Stimulated activated CD8-positive, alpha-beta memory T cell treated with anti-CD3 and anti-CD28 coated beads, Interleukin-4, amount 100 ng/mL, for 24 hours (primary cell): Measurements from ENCODE around the gene SEC16B.
"Not testable (repeated sequence)": the region's sequence is repeated elsewhere in the genome, so short reads cannot be mapped to it uniquely, and the experiment has no call there.

Source experiments
- DNase-seq: peaks from one replicate; pipeline ENCODE4 v3.0.0-alpha.2; 2020; ENCODE audit warnings: low read depth

The SEC16B gene, protein sequence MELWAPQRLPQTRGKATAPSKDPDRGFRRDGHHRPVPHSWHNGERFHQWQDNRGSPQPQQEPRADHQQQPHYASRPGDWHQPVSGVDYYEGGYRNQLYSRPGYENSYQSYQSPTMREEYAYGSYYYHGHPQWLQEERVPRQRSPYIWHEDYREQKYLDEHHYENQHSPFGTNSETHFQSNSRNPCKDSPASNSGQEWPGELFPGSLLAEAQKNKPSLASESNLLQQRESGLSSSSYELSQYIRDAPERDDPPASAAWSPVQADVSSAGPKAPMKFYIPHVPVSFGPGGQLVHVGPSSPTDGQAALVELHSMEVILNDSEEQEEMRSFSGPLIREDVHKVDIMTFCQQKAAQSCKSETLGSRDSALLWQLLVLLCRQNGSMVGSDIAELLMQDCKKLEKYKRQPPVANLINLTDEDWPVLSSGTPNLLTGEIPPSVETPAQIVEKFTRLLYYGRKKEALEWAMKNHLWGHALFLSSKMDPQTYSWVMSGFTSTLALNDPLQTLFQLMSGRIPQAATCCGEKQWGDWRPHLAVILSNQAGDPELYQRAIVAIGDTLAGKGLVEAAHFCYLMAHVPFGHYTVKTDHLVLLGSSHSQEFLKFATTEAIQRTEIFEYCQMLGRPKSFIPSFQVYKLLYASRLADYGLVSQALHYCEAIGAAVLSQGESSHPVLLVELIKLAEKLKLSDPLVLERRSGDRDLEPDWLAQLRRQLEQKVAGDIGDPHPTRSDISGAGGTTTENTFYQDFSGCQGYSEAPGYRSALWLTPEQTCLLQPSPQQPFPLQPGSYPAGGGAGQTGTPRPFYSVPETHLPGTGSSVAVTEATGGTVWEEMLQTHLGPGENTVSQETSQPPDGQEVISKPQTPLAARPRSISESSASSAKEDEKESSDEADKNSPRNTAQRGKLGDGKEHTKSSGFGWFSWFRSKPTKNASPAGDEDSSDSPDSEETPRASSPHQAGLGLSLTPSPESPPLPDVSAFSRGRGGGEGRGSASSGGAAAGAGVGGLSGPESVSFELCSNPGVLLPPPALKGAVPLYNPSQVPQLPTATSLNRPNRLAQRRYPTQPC

DNA sequence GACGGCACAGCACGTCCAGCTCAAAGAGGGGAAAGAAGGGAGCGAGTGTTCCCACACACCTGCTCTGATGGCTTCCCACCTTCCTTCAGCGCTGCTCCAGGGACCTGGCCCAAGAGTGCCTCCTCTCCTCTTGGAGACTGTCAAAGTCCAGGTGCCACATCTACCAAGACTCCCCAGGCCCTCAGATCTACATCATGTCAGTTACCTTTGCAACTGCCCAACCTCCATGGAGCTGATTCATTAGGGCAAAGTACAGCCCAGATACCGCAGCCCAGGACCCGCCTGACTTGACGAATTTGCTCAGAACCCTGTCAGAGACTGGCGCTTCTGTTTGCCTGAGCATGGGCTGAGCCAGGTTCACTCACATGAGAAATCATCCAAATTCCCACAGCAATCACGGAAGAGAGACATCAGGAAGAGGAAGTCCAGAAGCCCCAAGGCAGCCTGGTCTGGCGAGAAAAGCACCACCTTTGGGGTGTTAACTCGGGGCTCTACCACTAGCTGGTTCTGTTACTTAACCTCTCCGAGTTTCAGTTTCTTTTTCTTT, at the start of gene SEC16B:
Gene SEC16B (minus strand): TSS at position 234 of the 547 bp plus-strand sequence. CDS start 2,077 bp downstream, outside the sequence.
- DNase-seq: no peak

DNA sequence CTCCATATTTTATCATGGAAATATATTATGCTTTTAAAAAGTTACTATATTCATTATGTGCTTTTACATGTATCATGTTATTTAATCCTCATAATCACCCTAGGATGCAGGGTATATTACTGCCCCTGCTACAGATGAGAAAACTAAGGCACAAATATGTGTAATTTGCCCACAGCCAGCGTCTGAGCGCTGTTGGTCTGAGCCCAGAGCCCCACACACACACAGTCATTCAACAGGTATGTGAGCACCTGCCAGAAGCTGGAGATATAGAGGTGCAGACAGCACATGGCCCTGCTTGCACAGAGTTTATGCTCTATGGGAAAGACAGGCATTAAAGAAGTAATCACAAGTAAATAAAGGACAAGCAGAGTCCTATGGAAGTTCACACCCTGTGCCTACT, 49.8 kb upstream of the SEC16B start:
- DNase-seq: no peak

DNA sequence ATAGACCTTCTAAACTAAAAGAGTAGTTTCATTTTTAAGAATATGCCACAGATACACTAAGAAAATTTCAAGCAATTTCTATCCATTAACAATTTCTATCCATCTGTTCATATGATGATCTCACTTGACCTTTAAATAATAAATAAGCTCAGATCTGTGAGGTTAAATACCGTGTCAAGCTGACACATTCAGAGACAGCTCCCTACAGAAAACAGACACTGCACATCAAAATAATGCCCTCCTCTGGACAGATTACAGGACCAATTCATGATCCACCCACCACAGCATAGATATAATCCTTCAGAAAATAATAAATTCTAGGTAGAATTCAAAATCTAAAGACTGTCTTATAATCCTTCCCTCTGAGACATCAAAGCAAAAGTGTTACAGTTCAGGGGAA, 49.4 kb upstream of the SEC16B start:
- DNase-seq: no peak

DNA sequence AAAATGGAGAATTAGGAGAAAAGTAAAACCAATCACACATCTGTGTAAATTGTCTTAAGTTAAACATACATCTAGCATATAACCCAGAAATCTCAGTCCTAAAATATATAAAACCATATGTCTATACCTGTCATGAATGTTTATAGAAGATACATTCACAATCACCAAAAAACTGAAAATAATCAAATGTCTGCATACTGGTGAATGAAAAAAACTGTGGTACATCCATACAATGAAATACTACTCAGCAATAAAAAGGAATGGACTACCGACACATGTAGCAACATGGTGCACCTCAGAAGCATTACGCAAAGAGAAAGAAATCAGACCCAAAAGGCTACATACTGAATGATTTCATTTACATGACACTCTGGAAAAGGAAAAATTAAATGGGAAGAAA, 47.7 kb upstream of the SEC16B start:
- DNase-seq: no peak

DNA sequence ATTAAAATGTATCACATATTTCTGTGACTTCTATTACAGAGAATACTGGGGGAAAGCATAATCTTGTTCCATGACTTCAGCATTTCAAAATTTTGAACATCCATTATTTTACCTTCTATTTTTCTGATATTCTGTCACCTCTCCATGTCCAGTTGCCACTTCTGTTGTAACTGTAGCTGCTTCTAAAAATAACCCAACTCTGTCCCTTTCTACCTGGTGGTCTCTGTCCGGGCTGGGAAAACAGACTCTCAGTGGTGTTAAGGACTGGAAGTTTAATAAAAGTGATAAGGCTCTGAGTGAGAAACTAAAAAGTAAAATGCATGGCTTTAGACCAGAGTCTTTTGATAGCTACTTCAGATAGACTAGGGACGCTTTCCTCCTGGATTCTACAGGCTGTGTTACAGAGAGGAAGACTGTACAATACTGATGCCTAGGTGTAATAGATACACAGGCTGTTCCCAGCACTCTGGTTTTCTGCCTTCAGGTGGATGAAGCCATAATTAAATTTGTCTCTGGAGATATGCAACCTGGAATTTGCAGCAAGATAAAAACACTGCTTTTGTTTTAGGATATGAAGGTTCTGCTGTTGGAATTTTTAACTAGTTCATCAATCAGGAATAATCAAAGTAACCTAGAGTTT, 42.1 kb upstream of the SEC16B start:
- DNase-seq: no peak

DNA sequence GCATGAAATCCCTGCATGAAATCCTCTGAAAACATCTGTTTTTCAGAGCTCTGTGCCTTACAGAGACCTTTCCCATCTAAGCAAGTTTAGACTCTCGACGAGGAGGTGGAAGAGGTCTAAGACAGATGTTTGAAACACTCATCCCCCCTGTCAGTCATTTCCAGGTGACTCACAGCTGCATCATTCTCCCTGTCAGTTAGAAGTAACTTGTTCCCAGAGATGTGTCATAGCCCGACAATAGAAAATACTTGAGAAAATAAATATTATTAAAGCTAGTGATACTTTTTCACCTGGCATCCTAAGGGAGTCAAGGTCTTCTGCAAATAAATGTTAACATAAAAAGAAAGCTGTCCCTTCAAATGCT, 41.6 kb upstream of the SEC16B start:
- DNase-seq: no peak

DNA sequence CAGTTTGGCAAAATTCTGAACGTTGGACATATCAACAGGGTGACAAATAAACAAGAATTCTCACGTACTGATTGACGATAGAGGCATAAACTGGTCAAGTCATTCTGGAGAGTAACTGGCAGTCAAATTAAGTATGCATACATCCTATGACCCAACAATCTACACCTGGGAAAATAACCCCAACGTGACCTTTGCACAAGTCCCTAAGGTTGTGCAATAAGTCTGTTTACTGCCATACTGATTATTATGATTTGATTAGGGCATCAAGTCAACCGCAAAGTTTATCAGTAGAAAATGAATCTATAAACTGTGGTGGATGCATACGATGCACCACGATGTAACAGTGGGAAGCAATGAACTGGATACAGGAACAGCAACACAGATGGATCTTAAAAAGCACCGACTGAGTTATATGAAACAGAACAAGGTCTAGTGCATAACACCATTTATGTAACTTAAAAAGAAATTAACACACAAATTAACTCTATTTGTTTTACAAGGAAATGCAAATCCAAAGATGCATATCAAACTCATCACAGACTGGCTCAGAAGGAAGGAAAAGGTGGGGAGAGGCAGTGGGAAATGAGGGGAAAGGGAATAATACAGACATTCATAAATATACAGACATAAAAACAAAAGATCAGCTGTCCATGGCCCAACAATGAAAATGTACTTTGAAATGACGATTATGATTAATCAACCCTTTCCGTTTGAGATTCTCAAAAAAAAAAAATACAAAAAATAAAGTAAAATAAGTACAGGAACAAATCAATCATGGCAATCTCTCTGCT, 41.0 kb upstream of the SEC16B start:
- DNase-seq: no peak

DNA sequence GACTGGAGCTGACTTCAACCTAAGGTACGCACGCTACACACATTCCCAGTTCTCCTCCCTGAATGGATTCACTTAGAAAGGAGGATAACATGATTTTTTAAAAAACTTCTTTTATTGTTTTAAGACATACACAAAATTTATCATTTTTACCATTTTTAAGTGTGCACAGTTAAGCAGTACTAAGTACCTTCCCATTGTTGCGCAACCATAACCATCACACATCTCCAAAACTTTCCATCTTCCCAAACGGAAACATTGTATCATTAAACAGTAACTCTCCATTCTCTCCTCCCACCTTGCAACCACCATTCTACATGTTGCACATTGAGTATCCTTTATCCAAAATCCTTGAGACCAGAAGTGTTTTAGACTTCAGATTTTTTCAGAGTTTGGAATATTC, 36.2 kb upstream of the SEC16B start:
- no peak for DNase-seq

DNA sequence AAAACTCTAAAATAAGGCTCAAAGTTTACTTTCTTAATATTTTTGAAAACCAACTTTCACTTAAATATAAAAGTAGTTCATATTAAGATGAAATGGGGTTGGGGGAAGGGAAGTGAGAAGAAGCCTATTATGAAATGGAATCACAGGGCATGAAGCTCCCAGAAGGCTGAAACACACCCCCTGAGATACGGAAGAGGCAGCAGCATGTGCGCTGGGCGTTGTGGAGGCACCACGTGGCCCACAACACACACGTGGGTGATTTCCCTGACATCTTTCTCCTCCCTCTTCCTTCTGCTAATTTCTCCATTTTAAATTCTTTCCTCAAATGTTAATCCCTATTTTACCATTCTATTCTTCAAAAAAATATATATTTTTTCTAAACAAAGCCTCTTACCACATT, 35.6 kb upstream of the SEC16B start:
- no peak for DNase-seq

DNA sequence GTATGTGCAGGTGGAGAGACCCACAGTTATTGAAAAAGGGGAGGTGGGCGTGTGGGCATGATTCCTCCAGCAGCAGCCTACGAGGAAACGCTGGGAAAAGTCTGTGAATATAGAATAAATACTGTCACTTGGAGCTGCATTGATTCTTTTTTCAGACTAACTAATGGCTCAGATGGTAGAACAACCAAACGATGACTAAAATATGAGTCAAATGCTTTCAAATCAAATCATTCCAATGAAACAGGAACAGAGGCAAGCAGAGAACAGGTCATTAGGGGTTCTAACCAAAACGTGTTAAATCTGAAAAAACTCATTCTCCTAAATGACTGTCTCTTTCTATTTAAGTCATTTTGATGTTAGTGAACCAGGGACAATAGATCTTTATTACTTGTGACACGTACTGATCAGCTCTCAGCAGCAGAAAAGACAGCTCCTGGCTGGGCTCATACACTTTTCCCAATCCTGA, 35.1 kb upstream of the SEC16B start:
- no peak for DNase-seq

DNA sequence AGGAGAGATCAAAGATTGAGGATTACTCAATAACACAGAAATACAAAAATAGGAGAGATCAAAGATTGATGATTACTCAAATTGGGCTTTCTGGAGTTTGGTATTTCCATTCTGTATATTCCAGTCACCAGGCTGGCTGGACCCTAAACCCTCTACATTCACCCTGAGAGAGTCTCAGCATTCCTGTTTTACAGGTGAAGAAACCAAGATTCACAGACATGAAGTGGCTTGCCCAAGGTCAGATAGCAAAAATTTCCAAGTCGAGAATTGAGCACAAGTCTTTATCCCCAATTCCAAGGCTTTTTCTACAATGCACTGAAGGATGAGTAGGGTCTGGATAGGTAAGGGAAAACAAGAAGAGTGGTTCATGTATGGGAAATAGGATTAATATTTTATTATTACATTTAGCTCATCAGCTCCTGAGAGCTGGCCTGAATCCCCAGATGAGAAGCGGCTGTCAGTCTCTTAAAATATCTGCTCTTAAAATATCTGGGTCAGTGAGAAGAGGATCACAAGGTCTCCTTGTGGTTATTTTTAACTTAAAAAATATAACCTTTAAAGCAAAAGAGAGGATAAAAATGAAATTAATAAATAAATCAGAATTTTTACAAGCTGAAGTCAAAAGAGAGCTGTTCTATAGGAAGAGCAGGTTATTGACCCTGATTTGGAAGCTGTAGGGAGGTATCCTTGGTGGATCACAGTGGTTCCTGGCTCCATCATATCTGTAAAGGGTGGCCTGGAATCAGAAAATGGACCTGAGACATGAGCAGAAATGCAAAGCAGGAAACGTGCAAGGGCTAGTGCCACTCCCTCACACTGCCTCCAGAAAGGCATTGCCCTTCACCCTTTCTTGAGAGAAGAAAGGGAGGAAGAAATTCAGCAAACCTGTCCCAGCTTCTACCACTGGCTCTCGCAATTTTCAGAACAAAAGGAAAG, 29.1 kb upstream of the SEC16B start:
- no peak for DNase-seq

DNA sequence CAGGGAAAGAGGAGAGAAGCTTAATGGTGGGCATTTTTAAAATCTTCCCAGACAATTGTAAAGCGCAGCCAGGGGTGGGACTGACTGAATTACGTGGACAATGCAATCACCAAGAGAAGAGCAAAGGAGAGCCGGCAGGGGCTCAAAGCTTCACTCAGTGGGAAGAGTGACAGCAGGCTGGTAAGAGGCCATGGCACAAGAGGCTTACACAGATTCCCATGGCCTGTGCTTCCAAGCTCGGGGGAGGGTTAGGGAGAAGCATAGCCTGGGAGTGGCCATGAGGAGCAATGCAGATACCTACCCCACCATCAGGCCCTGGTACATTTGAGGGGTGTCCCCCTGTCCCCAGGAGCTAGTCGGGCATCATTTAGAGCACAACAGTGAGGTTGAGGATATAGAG, 27.1 kb upstream of the SEC16B start:
- DNase-seq: no peak

DNA sequence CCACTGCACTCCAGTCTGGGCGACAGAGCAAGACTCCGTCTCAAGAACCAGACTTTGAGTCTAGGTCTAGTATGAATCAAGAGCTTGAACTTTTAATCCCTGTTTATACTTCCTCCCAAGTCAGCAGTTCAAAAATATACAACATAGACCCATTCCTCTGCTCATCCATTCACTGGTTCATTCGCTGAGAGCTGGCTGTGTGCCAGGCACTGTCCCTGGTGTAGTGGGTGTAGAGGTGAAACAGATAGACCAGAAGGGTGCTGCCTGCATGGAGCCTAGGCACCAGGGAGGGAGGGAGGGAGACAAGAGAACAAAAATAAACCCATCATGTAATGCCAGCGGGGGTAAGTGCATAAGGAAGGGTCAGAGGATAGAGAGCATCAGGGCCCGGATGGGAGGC, 25.5 kb upstream of the SEC16B start:
- no peak for DNase-seq

DNA sequence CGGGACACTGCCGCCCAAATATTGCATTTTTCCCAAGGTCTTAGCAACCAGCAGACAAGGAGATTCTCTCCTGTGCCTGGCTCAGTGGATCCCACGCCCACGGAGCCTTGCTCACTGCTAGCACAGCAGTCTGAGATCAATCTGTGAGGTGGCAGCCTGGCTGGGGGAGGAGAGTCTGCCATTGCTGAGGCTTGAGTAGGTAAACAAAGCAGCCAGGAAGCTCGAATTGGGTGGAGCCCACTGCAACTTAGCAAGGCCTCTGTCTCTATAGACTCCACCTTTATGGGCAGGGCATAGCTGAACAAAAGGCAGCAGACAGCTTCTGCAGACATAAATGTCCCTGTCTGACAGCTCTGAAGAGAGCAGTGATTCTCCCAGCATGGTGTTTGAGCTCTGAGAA, 16.4 kb upstream of the SEC16B start:
- DNase-seq: not testable (repeated sequence)

DNA sequence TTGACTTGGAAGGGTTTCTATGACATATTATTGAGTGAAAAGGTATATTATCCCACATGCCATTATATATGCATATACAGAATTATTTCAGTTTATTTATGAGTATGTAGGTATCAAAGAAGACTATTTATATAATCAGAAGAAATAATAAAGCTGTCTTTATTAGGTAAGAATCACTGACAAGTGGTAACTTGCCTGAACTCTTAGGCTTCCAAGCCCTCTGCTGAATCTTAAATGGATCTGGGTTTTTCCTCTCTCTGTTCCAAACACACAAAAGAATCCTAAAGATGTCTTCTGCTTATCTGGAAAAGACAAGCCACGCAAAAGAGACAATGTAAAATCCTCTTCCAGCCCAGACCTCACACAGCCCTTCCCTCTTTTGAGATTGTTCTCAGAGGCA, 14.9 kb upstream of the SEC16B start:
- DNase-seq: no peak

DNA sequence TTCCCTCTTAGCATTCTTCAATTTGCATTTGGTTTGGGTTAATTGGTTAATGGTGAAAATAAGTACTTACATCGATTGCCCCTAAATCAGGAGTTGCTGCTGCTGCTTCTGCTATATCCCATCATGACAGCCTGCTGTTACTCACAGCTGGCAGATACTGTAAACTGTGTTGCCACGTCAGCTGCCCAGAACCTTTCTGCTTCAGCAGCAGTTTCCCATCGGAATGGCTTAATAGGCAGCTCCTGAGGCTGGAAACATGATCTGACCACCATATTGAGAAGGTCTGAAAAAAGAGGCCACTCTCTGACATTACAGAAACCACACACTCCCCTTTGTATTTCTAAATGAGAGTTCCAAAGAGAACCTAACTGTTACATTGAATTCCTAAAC, 14.3 kb upstream of the SEC16B start:
- DNase-seq: no peak

DNA sequence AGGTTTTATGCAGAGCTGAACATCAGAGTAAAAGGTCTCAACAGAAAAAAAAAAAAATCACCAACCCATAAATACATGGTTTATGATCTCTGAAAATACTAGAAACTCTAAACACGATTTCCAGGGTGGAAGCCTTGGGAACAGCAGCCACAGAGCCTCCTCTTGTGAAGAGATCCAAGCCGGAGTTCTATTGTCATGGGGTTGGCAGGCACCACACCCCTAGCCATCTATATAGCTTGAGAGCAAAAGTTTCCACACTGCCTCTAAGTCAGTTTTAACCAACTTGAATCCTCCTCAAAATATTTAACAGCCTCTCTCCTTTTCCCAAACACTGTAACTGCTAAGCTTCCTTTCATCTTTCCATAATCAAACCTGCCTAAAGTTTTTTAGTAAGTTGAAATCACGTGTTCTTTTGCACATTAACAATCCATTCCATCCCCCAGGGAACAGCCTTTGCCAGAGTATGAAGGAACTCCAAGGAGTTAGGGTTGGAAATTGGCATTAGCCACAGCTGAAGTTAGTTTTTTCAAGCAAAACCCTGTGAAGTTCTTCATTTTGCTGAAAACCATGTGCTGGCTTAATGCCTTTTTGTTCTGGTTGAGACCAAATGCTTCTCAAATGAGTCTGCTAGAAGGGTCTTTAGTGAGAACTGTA, 13.8 kb upstream of the SEC16B start:
- no peak for DNase-seq

DNA sequence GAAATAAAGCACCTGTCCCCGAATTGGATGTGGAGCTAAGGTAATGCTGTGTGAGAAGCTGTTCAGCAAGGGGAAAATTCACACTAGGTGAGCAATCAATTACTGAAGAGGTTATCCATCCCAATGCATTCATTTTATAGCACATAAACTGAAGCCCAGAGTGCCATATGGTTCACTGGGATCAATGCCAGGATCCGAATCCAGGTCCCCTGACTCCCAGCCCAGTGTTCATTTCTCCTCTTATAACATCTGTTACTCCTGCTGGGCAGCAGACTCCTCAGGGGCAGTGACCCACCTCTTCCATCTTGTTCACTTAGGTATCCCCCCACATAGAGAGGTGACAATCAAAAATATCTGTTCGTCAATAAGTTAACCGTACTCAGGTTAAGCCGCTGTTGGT, 13.2 kb upstream of the SEC16B start:
- DNase-seq: no peak

DNA sequence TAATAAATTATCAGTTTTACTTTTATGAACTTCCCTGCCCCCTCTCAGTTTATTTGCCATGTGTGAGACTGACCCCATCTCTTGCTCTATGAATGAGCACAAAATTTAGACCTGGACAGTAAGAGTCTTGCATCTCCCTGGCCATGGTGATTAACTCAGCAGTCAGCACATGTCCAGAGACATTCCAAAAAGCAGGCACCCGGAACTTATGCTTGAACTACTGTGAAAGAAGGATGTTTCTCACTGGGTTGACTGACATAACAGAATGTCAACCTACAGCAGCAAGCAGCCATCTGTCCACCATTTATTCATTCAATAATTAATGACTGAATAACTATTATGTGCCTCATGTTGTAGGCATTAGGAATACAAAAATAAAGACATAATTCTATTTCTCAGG, 11.3 kb upstream of the SEC16B start:
- DNase-seq: no peak

DNA sequence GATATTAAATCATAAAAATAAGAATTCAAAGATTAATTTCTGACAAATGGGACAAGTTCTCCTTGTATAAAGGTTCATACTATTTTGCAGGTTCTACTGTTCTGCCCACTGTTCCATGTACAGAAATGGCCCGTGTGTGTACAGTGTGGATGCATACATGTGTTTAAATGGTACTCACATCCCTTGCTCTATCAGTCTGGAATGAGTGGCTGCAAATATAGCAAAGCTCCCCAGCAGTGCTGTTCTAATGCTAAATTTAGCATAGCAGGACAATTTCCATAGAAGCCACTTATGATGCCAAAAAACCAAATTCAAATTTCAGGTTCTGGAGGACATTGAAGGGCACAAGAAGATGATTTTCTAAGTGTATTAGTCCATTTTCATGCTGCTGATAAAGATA, 9.4 kb upstream of the SEC16B start:
- DNase-seq: no peak
